ENCODE data around the gene AGBL1.

- TF ChIP-seq CTCF (IDR thresholded peaks at IDR 0.05) (no peak), EZH2phosphoT487 (IDR thresholded peaks at IDR 0.05) (no peak), EZH2 (IDR thresholded peaks at IDR 0.05) (no peak)
Observed at GRCh38 chr15:86623236-86623635, 543.6 kb downstream of the AGBL1 start.

Measured in neural progenitor cell (in vitro differentiated cells).